H9 (cell line): ENCODE data around the gene GALNT17. TPM values are rescaled to one million over a fixed set of nuclear protein-coding genes. Genes with fewer than 3 reads are reported as not detected.

Source experiments
- DNase-seq: peaks from one replicate; pipeline ENCODE4 v3.0.0-alpha.2; 2017
- H2AFZ ChIP-seq: one replicate; pipeline ENCODE4 v1.6.1; 2013; ENCODE audit warnings: mild to moderate bottlenecking, low read length, control low read depth, moderate library complexity
- H2AK5ac ChIP-seq: 2 replicates; pipeline ENCODE4 v1.6.1; 2013; ENCODE audit warnings: low read length, control low read depth, mixed read lengths; ENCODE audit not compliant: insufficient read length
- H2BK120ac ChIP-seq: one replicate; pipeline ENCODE4 v1.6.1; 2013; ENCODE audit warnings: low read depth, mild to moderate bottlenecking, low read length, control low read depth, inconsistent platforms; ENCODE audit not compliant: poor library complexity, severe bottlenecking
- H2BK12ac ChIP-seq: 2 replicates; pipeline ENCODE4 v1.6.1; 2013; ENCODE audit warnings: low read length, control low read depth, mixed read lengths, low read depth; ENCODE audit not compliant: insufficient read length
- H2BK15ac ChIP-seq: 2 replicates; pipeline ENCODE4 v1.6.1; 2013; ENCODE audit warnings: low read depth, low read length, control low read depth
- H2BK20ac ChIP-seq: one replicate; pipeline ENCODE4 v1.6.1; 2013; ENCODE audit warnings: low read depth, mild to moderate bottlenecking, low read length, control low read depth, inconsistent platforms; ENCODE audit not compliant: poor library complexity, severe bottlenecking
- H2BK5ac ChIP-seq: 2 replicates; pipeline ENCODE4 v1.6.1; 2013; ENCODE audit warnings: low read length, control low read depth, mixed read lengths; ENCODE audit not compliant: insufficient read length
- H3K14ac ChIP-seq: 2 replicates; pipeline ENCODE4 v1.6.1; 2013; ENCODE audit warnings: low read length, control low read depth; ENCODE audit not compliant: insufficient read depth
- H3K18ac ChIP-seq: 2 replicates; pipeline ENCODE4 v1.6.1; 2013; ENCODE audit warnings: low read depth, mild to moderate bottlenecking, mixed read lengths, low read length, control low read depth; ENCODE audit not compliant: insufficient read length
- H3K23ac ChIP-seq: 2 replicates; pipeline ENCODE4 v1.6.1; 2013; ENCODE audit warnings: low read length, control low read depth, mixed read lengths, low read depth; ENCODE audit not compliant: insufficient read length
- H3K23me2 ChIP-seq: 2 replicates; pipeline ENCODE4 v1.6.1; 2013; ENCODE audit warnings: low read depth, mild to moderate bottlenecking, mixed read lengths, low read length, control low read depth; ENCODE audit not compliant: insufficient read length, poor library complexity, severe bottlenecking
- H3K27ac ChIP-seq: 2 replicates; pipeline ENCODE4 v1.5.1; 2013; ENCODE audit warnings: low read length, control low read depth, mixed read lengths, low read depth; ENCODE audit not compliant: insufficient read length
- H3K27me3 ChIP-seq: 2 replicates; pipeline ENCODE4 v1.6.1; 2013; ENCODE audit warnings: low read length, control low read depth, inconsistent platforms; ENCODE audit not compliant: insufficient read depth
- H3K4ac ChIP-seq: 2 replicates; pipeline ENCODE4 v1.6.1; 2013; ENCODE audit warnings: low read depth, mild to moderate bottlenecking, control low read depth, inconsistent platforms, low read length, moderate library complexity
- H3K4me1 ChIP-seq: 2 replicates; pipeline ENCODE4 v1.6.1; 2013; ENCODE audit warnings: low read length, control low read depth, inconsistent platforms; ENCODE audit not compliant: insufficient read depth
- H3K4me2 ChIP-seq: 2 replicates; pipeline ENCODE4 v1.6.1; 2013; ENCODE audit warnings: low read length, control low read depth, mixed read lengths; ENCODE audit not compliant: insufficient read length, insufficient read depth
- H3K56ac ChIP-seq: 2 replicates; pipeline ENCODE4 v1.6.1; 2013; ENCODE audit warnings: low read depth, mild to moderate bottlenecking, mixed read lengths, low read length, control low read depth; ENCODE audit not compliant: insufficient read length
- H3K79me1 ChIP-seq: 2 replicates; pipeline ENCODE4 v1.6.1; 2013; ENCODE audit warnings: low read depth, mild to moderate bottlenecking, moderate library complexity, low read length, control low read depth, inconsistent platforms; ENCODE audit not compliant: insufficient read depth, poor library complexity, severe bottlenecking
- H3K79me2 ChIP-seq: 2 replicates; pipeline ENCODE4 v1.6.1; 2013; ENCODE audit warnings: low read length, control low read depth, inconsistent platforms; ENCODE audit not compliant: insufficient read depth
- H3K9ac ChIP-seq: 2 replicates; pipeline ENCODE4 v1.6.1; 2013; ENCODE audit warnings: low read length, control low read depth, mixed read lengths; ENCODE audit not compliant: insufficient read length; ENCODE audit errors: extremely low read depth
- H3K9me3 ChIP-seq: one replicate; pipeline ENCODE4 v1.6.1; 2013; ENCODE audit warnings: low read depth, low read length, inconsistent platforms; ENCODE audit not compliant: control insufficient read depth
- H3T11ph ChIP-seq: one replicate; pipeline ENCODE4 v1.6.1; 2013; ENCODE audit warnings: mild to moderate bottlenecking, low read length, control low read depth, inconsistent platforms
- H4K20me1 ChIP-seq: one replicate; pipeline ENCODE4 v1.6.1; 2013; ENCODE audit not compliant: control insufficient read depth, insufficient read length, insufficient read depth
- H4K5ac ChIP-seq: 2 replicates; pipeline ENCODE4 v1.6.1; 2013; ENCODE audit warnings: low read depth, mild to moderate bottlenecking, mixed read lengths, low read length, control low read depth; ENCODE audit not compliant: insufficient read length
- H4K8ac ChIP-seq: replicated peaks from 2 replicates; pipeline ENCODE4 v1.6.1; 2013; ENCODE audit warnings: low read length, control low read depth, mixed read lengths, low read depth; ENCODE audit not compliant: insufficient read length
- H4K91ac ChIP-seq: 2 replicates; pipeline ENCODE4 v1.6.1; 2013; ENCODE audit warnings: low read depth, mild to moderate bottlenecking, moderate library complexity, mixed read lengths, low read length, control low read depth; ENCODE audit not compliant: insufficient read length
- H3K27ac Mint-ChIP-seq, 3 experiments: 2 replicates in 2 of 3; 3 replicates in 1 of 3; pipeline ENCODE4 v1.8.0; 2020 to 2021; ENCODE audit warnings: mixed read lengths in 3 of 3, mild to moderate bottlenecking in 1 of 3, moderate library complexity in 1 of 3
- H3K27me3 Mint-ChIP-seq: 2 replicates; pipeline ENCODE4 v1.8.0; 2021; ENCODE audit warnings: low read depth, mild to moderate bottlenecking, moderate library complexity, mixed read lengths
- H3K36me3 Mint-ChIP-seq, 3 experiments: 2 replicates in 2 of 3; 3 replicates in 1 of 3; pipeline ENCODE4 v1.8.0; 2020 to 2021; ENCODE audit warnings: low read depth in 3 of 3, mixed read lengths in 3 of 3; ENCODE audit not compliant: insufficient read depth in 1 of 3
- H3K4me1 Mint-ChIP-seq, 2 experiments: 2 replicates each; pipeline ENCODE4 v1.8.0; 2020; ENCODE audit warnings: mixed read lengths in 2 of 2
- H3K4me3 Mint-ChIP-seq, 2 experiments: 2 replicates in 1 of 2; 3 replicates in 1 of 2; pipeline ENCODE4 v1.8.0; 2020 to 2021; ENCODE audit warnings: mild to moderate bottlenecking in 2 of 2, mixed read lengths in 2 of 2, moderate library complexity in 1 of 2
- H3K9me3 Mint-ChIP-seq, 2 experiments: 2 replicates in 1 of 2; 3 replicates in 1 of 2; pipeline ENCODE4 v1.8.0; 2020; ENCODE audit warnings: mild to moderate bottlenecking in 2 of 2, mixed read lengths in 2 of 2, moderate library complexity in 1 of 2
- CTCF ChIP-seq: fragments of 200-600 bp; sonication (generic); conservative IDR thresholded peaks from 3 replicates; pipeline ENCODE4 v1.8.0; 2021; ENCODE audit warnings: antibody characterized with exemption, mild to moderate bottlenecking
- WGBS: extraction: QIAGEN DNeasy Blood & Tissue Kit; methylation state at CpG from one replicate; pipeline ENCODE4 v1.1.7; 2013; ENCODE audit warnings: missing lambda C conversion rate, low lambda C conversion rate, mixed read lengths; ENCODE audit not compliant: insufficient read length; ENCODE audit errors: extremely low coverage; 5-methylcytosine and 5-hydroxymethylcytosine counted together
- total RNA-seq: library from RNA; stranded (reverse); gene quantifications from 2 replicates; pipeline ENCODE4 v1.2.1, GENCODE V29; 2021

Gene GALNT17
- total RNA-seq, 1 experiment from 2014 or later, result 43.2 TPM

DNA sequence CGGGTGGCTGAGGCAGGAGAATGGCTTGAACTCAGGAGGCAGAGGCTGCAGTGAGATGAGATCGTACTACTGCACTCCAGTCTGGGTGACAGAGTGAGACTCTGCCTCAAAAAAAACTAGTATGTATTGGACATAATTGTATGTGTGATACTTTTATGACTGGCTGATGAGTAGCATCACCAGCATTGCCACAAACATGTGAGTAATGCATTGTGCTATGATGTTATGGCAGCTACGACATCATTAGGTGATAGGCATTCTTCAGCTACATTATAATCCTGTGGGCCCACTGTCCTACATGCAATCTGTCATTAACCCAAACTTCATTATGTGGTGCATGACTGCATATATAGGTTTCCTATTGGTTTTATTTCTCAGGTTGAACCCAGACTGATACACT lies 352.4 kb downstream of the GALNT17 start:
- Histone ChIP-seq H3K18ac (no peak overlapping the region), H2BK15ac (no peak overlapping the region), H2BK12ac (no peak overlapping the region), H2BK5ac (no peak overlapping the region), H3K4me2 (no peak overlapping the region), H3K79me1 (peaks cover 3% of the 10 kb centered on the region), H3K27ac (no peak overlapping the region), H2AFZ (no peak overlapping the region), H3K4me1 (no peaks in the 10 kb centered on the region; the same call in 1 of the 2 replicates), H3K9ac (no peak overlapping the region), H2BK120ac (no peak overlapping the region), H3K23me2 (no peaks in the 10 kb centered on the region), H3T11ph (no peak overlapping the region), H3K79me2 (no peaks in the 10 kb centered on the region), H2BK20ac (no peak overlapping the region), H3K14ac (no peak overlapping the region), H4K20me1 (no peaks in the 10 kb centered on the region), H4K8ac (no peak overlapping the region), H4K5ac (no peak overlapping the region), H3K9me3 (no peaks in the 10 kb centered on the region), H2AK5ac (no peak overlapping the region), H3K27me3 (no peaks in the 10 kb centered on the region), H4K91ac (no peak overlapping the region), H3K4ac (no peak overlapping the region), H3K56ac (no peak overlapping the region), H3K23ac (no peak overlapping the region)
- H3K27ac Mint-ChIP-seq, result no peak overlapping the region; a peak in 1 of 7 replicates
- WGBS, result no CpG with 5 or more reads among the region's 3 CpGs
- peaks cover 7 to 31% (median 17%) of the 10 kb centered on the region in 3 experiments; a peak in 6 of 7 replicates for H3K36me3 Mint-ChIP-seq
- peaks cover 16 to 21% of the 10 kb centered on the region in 2 experiments for H3K4me1 Mint-ChIP-seq
- no peaks in the 10 kb centered on the region for H3K9me3 Mint-ChIP-seq
- TF ChIP-seq CTCF, result no peak
- no peak overlapping the region for H3K4me3 Mint-ChIP-seq
- DNase-seq, result no peak
- no peaks in the 10 kb centered on the region for H3K27me3 Mint-ChIP-seq
